ENCODE results near the gene OSBPL7. TPM values are rescaled to one million over a fixed set of nuclear protein-coding genes. Genes with fewer than 3 reads are reported as not detected.
A peak's percentile ranks its signal among the peaks of the same experiment; 100 is the strongest.

Gene OSBPL7
- total and polyA plus RNA-seq, 2 of the 13 experiments (the other 11 are each of a cell fraction or from before 2014, with no cell fraction given), result 4.7 to 6.6 TPM

DNA sequence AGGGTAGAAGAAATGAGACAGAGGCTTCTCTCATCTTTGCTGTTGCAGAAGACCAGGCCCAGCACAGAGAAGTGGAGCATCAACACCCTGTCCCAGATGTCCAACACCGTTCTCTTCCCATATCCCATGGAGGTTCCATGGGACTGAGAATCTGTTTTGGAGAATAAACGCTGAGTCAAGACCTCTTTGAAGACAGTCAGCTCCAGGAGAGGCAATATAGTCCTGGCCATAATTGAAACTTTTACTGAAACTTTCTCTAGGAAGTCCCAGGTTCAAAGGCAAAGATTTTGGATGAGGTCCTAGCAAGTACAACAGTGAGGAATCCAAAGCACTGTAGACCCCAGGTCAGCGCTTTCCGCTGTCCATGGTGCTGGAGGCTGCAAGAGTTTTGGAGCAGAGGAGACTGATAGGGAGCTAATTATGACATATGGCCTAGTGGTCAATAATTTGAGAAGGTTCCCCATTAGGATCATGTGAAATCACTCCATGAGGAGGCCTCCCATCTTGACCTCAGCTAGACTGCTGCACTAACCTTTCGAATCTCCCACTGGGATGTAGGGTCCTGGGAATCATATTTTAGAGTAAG is 36.0 kb downstream of the OSBPL7 start (continued):
- TF ChIP-seq ZNF407 (CRISPR knock-in tag; IDR thresholded peaks at IDR 0.05; ENCODE audit: not compliant biosample characterization), result no peak
- TF ChIP-seq, protein P1, sequence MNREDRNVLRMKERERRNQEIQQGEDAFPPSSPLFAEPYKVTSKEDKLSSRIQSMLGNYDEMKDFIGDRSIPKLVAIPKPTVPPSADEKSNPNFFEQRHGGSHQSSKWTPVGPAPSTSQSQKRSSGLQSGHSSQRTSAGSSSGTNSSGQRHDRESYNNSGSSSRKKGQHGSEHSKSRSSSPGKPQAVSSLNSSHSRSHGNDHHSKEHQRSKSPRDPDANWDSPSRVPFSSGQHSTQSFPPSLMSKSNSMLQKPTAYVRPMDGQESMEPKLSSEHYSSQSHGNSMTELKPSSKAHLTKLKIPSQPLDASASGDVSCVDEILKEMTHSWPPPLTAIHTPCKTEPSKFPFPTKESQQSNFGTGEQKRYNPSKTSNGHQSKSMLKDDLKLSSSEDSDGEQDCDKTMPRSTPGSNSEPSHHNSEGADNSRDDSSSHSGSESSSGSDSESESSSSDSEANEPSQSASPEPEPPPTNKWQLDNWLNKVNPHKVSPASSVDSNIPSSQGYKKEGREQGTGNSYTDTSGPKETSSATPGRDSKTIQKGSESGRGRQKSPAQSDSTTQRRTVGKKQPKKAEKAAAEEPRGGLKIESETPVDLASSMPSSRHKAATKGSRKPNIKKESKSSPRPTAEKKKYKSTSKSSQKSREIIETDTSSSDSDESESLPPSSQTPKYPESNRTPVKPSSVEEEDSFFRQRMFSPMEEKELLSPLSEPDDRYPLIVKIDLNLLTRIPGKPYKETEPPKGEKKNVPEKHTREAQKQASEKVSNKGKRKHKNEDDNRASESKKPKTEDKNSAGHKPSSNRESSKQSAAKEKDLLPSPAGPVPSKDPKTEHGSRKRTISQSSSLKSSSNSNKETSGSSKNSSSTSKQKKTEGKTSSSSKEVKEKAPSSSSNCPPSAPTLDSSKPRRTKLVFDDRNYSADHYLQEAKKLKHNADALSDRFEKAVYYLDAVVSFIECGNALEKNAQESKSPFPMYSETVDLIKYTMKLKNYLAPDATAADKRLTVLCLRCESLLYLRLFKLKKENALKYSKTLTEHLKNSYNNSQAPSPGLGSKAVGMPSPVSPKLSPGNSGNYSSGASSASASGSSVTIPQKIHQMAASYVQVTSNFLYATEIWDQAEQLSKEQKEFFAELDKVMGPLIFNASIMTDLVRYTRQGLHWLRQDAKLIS (CRISPR knock-in tag; IDR thresholded peaks at IDR 0.05), result no peak
- no peak for TF ChIP-seq KLF15 (CRISPR knock-in tag; IDR thresholded peaks at IDR 0.05; ENCODE audit: borderline replicate concordance)
- no peak for TF ChIP-seq ZNF512B (CRISPR knock-in tag; IDR thresholded peaks at IDR 0.05; ENCODE audit: borderline replicate concordance)
- peak; percentile 91 for TF ChIP-seq ZNF605 (CRISPR knock-in tag; IDR thresholded peaks at IDR 0.05)
- no peak for TF ChIP-seq NONO (IDR thresholded peaks at IDR 0.05)
- TF ChIP-seq NONO (CRISPR knock-in tag; conservative IDR thresholded peaks at IDR 0.05), result no peak
- TF ChIP-seq ZNF781 (CRISPR knock-in tag; IDR thresholded peaks at IDR 0.05; ENCODE audit: borderline replicate concordance, not compliant biosample characterization), result no peak
- TF ChIP-seq SMAD3 (CRISPR knock-in tag; IDR thresholded peaks at IDR 0.05), result peak; percentile 83; the same call in 1 of the 2 replicates
- no peak for TF ChIP-seq SOX6 (IDR thresholded peaks at IDR 0.05)
- TF ChIP-seq SOX6 (CRISPR knock-in tag; IDR thresholded peaks at IDR 0.05), result 0 out of 2 replicates have a peak, but pooled peaks have one; percentile 10
- no peak for TF ChIP-seq TBX3 (IDR thresholded peaks at IDR 0.05; ENCODE audit: borderline replicate concordance)
- TF ChIP-seq KLF16 (CRISPR knock-in tag; IDR thresholded peaks at IDR 0.05), result peak in 1 of 2 experiments; percentile 94; a peak in 2 of 4 replicates

Data from HepG2 (cell line).